SKM-1 treated with dmso at 0.1 percent for 144 hours (cell line): Measurements from ENCODE around the gene CD8A.

ENCODE experiments used
- DNase-seq: peaks from one replicate; lab custom pipeline; 2025; ENCODE audit not compliant: unreplicated experiment; lab: John Stamatoyannopoulos, UW

CD8A gene

GRCh38 chr2:86781363-86781762 is 9.3 kb downstream of the CD8A start:
- no peak for DNase-seq

GRCh38 chr2:86779971-86780370 is 10.7 kb downstream of the CD8A start:
- DNase-seq, result no peak

GRCh38 chr2:86778957-86779356 is 11.8 kb downstream of the CD8A start:
- no peak for DNase-seq

GRCh38 chr2:86776532-86776931 is 14.2 kb downstream of the CD8A start:
- no peak for DNase-seq

GRCh38 chr2:86775338-86775737 is 15.4 kb downstream of the CD8A start:
- no peak for DNase-seq

- no peak for DNase-seq
Measured at GRCh38 chr2:86774862-86775261, 15.9 kb downstream of the CD8A start.

GRCh38 chr2:86772611-86773010 is 18.1 kb downstream of the CD8A start:
- DNase-seq, result no peak

GRCh38 chr2:86770816-86771301 is 19.9 kb downstream of the CD8A start:
- DNase-seq, result no peak

GRCh38 chr2:86769838-86770237 is 20.9 kb downstream of the CD8A start:
- no peak for DNase-seq

GRCh38 chr2:86768189-86768949 is 22.3 kb downstream of the CD8A start:
- no peak for DNase-seq

GRCh38 chr2:86765310-86765695 is 25.4 kb downstream of the CD8A start:
- DNase-seq, result no peak

GRCh38 chr2:86764661-86765309 is 25.9 kb downstream of the CD8A start:
- DNase-seq, result peak; percentile 39

GRCh38 chr2:86760371-86760770 is 30.3 kb downstream of the CD8A start:
- no peak for DNase-seq

- no peak for DNase-seq
Measured at GRCh38 chr2:86758405-86758804, 32.3 kb downstream of the CD8A start.

GRCh38 chr2:86753606-86754005 is 37.1 kb downstream of the CD8A start:
- no peak for DNase-seq

- no peak for DNase-seq
Measured at GRCh38 chr2:86752934-86753333, 37.8 kb downstream of the CD8A start.

GRCh38 chr2:86751778-86752177 is 38.9 kb downstream of the CD8A start:
- no peak for DNase-seq

GRCh38 chr2:86750240-86750839 is 40.4 kb downstream of the CD8A start:
- DNase-seq, result no peak

GRCh38 chr2:86747711-86748639 is 42.7 kb downstream of the CD8A start:
- DNase-seq, result peak; percentile 32

GRCh38 chr2:86746939-86747338 is 43.8 kb downstream of the CD8A start:
- DNase-seq, result no peak

- no peak for DNase-seq
Measured at GRCh38 chr2:86744152-86744551, 46.6 kb downstream of the CD8A start.
